Ishikawa (cell line): Measurements from ENCODE around the gene BACE2.

Source experiments
- CEBPB ChIP-seq: IDR thresholded peaks from 2 replicates; pipeline ENCODE4 v1.6.1; 2012
- CREB1 ChIP-seq: IDR thresholded peaks from 2 replicates; pipeline ENCODE4 v1.6.1; 2012; ENCODE audit warnings: low read depth
- EGR1 ChIP-seq: IDR thresholded peaks from 2 replicates; pipeline ENCODE4 v1.6.1; 2012
- EP300 ChIP-seq: IDR thresholded peaks from 2 replicates; pipeline ENCODE4 v1.6.1; 2012; ENCODE audit warnings: borderline replicate concordance
- FOXM1 ChIP-seq: IDR thresholded peaks from 2 replicates; pipeline ENCODE4 v1.6.1; 2012; ENCODE audit warnings: low read depth, borderline replicate concordance
- MAX ChIP-seq: IDR thresholded peaks from 2 replicates; pipeline ENCODE4 v1.6.1; 2012
- NFIC ChIP-seq: IDR thresholded peaks from 2 replicates; pipeline ENCODE4 v1.6.1; 2012
- RAD21 ChIP-seq: IDR thresholded peaks from 2 replicates; pipeline ENCODE4 v1.6.1; 2012; ENCODE audit warnings: low read depth
- REST ChIP-seq: IDR thresholded peaks from 2 replicates; pipeline ENCODE4 v1.6.1; 2012; ENCODE audit warnings: low read depth, mild to moderate bottlenecking
- TAF1 ChIP-seq: IDR thresholded peaks from 2 replicates; pipeline ENCODE4 v1.6.1; 2012; ENCODE audit warnings: low read depth, mild to moderate bottlenecking
- TCF12 ChIP-seq: IDR thresholded peaks from 2 replicates; pipeline ENCODE4 v1.6.1; 2012; ENCODE audit warnings: low read depth
- TEAD4 ChIP-seq: IDR thresholded peaks from 2 replicates; pipeline ENCODE4 v1.6.1; 2012
- USF1 ChIP-seq: IDR thresholded peaks from 2 replicates; pipeline ENCODE4 v1.6.1; 2012
- YY1 ChIP-seq: IDR thresholded peaks from 2 replicates; pipeline ENCODE4 v1.6.1; 2012; ENCODE audit warnings: low read depth
- ZBTB7A ChIP-seq: IDR thresholded peaks from 2 replicates; pipeline ENCODE4 v1.6.1; 2012; ENCODE audit warnings: low read depth

BACE2 gene

GRCh38 chr21:41216486-41216885 lies 48.5 kb downstream of the BACE2 start:
- no peak for TF ChIP-seq EGR1
- no peak for TF ChIP-seq TEAD4

- no peak for TF ChIP-seq NFIC
- TF ChIP-seq YY1: no peak
- no peak for TF ChIP-seq FOXM1
- no peak for TF ChIP-seq ZBTB7A
- no peak for TF ChIP-seq TAF1
- no peak for TF ChIP-seq REST
These were observed 49.9 kb downstream of the BACE2 start for GRCh38 chr21:41217671-41218385.

GRCh38 chr21:41219498-41220207 lies 51.7 kb downstream of the BACE2 start:
- TF ChIP-seq CREB1 (no peak), USF1 (no peak), YY1 (no peak), CEBPB (no peak), EGR1 (no peak)

- TF ChIP-seq NFIC (no peak), TCF12 (no peak), MAX (no peak), FOXM1 (no peak), USF1 (no peak), CEBPB (no peak), RAD21 (no peak), YY1 (no peak), TEAD4 (no peak), TAF1 (no peak), REST (no peak), EGR1 (no peak), EP300 (no peak), CREB1 (no peak), ZBTB7A (no peak)
These were observed 52.3 kb downstream of the BACE2 start for GRCh38 chr21:41220208-41220733.

GRCh38 chr21:41222247-41223068 lies 54.5 kb downstream of the BACE2 start:
- no peak for TF ChIP-seq CREB1
- TF ChIP-seq USF1: no peak

- TF ChIP-seq EP300: no peak
- TF ChIP-seq USF1: no peak
- TF ChIP-seq CREB1: no peak
- TF ChIP-seq FOXM1: no peak
- TF ChIP-seq CEBPB: no peak
- no peak for TF ChIP-seq RAD21
- no peak for TF ChIP-seq EGR1
- TF ChIP-seq NFIC: no peak
- no peak for TF ChIP-seq TCF12
- TF ChIP-seq TEAD4: no peak
- no peak for TF ChIP-seq REST
- no peak for TF ChIP-seq TAF1
- TF ChIP-seq YY1: no peak
- no peak for TF ChIP-seq ZBTB7A
- TF ChIP-seq MAX: no peak
These were observed 58.9 kb downstream of the BACE2 start for GRCh38 chr21:41226853-41227252.
